ENCODE measurements around the gene RUNX3. TPM values are rescaled to one million over a fixed set of nuclear protein-coding genes. Genes with fewer than 3 reads are reported as not detected.

The RUNX3 gene
- total RNA-seq, 1 donor from 2014 or later = 0.06 TPM

DNA sequence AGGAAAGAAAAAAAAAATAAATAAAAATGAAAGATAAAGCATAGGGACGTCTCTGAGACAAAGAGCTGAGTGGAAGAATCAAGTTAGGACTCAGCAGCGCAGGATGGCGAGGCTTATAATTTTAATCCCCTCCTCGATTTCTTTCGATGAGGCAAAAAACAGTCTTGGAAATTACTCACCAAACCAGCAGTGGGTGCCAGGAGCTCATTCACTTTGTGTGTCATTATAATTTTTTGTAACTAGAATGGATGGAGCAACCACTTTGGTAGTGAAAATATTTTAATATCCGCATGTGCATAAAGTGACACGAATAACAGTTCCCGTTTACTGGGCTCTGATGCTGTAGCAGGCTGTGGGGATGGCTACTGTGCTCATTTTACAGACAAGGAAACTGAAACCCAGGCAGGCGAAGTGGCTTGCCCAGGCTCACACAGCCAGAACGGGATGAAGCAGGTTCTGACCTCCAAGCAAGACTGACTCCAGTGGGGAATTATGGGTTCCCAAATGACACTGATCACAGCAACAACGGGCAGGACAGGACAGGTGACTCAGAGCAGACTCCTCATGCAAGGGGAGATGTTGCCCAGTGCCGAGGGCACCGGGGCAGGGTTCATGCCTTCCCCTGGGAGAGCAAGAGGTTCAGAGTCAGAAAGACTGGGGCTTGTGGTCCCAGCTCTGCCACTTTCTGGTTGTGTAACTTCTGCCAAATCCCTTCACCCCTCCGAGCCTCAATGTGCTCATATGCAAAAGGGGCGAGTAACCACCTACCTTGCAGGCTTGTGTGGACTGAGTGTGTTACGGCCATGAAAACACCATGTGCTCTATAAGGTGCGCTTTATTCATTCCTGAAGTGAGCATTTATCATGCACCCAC, 63.6 kb downstream of the RUNX3 start:
- DNase-seq (ENCODE audit: extremely low read depth, low read depth, low spot score) = no peak

DNA sequence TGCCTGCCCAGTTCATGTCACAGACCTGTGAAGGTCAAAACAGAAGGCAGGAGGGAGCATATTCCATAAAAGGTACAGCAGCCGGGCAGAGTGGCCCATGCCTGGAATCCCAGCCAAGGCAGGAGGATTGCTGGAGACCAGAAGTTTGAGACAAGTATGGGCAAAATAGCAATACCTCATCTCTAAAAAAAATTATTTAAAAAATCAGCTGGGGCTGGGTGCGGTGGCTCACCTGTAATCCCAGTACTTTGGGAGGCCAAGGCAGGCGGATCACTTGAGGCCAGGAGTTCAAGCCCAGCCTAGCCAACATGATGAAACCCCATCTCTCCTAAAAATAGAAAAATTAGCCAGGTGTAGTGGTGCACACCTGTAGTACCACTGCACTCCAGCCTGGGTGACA, 64.5 kb downstream of the RUNX3 start:
- no peak for DNase-seq (ENCODE audit: extremely low read depth, low read depth, low spot score)

DNA sequence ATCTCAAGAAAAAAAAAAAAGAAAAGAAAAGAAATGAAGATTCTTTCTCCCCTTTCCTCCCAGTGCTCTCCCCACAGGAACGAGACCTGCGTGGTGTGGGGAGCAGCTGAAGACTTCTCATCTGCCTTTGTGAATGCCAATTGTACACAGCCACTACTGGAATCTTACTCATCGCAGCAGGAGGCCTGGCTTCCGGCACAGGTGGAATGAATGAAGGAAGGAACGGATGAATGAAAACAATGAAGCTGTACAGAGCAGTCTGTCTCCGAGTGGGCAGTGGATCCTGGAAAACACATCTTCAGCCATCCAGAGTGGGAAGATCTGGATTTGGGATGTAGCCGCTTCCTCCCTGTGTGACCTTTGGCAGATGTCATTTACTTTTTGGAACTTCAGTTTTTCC, 64.9 kb downstream of the RUNX3 start:
- DNase-seq (ENCODE audit: extremely low read depth, low read depth, low spot score) = no peak

DNA sequence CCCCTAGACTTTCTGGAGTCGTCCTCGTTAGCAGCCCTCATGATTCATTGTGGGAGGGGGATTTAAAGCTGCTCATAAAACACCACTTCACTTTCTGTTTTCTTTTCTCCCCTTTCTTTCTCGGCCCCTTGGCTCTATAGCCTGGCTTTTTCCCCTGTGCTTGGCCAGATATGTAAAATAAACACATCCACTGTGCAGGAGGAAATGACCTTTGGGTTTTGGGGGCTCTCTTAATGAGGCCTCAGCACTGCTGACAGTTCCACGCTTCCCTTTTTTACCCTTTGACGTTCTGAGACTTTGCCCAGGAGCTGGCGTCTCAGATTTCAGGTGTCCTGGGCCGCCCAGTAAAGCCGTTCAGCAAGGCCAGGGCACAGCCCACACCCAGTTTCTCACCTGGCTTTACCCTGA, 65.7 kb downstream of the RUNX3 start:
- DNase-seq (ENCODE audit: extremely low read depth, low read depth, low spot score) = no peak

DNA sequence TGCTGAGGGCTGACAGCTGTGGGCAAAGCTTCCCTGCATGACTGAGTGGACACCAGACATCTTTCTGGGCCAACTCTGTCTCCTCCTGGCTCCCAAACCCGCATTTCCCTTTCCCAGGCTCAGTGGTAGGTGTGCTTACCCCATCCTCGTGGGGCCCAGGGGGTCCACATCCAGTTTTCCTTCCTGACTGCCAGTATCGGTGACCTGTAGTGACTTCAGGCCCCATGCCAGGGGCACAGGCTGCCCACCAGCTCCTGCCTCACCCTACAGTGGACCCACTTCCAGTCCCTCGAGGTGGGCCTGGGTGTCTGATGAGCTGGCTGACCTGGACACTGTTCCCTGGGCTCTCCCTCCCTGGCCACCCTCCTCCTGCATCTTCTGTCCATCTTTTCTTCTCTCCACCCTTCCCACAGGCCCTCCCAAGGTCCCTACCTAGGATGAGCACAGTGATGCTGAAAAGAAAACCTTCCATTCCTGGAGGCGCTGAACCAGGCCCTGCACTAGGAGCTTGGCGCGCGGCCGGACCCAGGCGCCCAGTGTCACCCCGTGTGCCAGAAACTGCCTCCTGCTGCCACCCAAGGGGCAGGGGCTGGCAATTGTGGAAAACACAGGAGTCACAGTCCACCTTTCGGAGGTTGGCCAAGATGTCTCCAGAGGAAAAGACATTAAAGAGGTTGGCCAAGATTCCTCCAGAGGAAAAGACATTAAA, 67.1 kb downstream of the RUNX3 start:
- DNase-seq (ENCODE audit: extremely low read depth, low read depth, low spot score) = no peak

DNA sequence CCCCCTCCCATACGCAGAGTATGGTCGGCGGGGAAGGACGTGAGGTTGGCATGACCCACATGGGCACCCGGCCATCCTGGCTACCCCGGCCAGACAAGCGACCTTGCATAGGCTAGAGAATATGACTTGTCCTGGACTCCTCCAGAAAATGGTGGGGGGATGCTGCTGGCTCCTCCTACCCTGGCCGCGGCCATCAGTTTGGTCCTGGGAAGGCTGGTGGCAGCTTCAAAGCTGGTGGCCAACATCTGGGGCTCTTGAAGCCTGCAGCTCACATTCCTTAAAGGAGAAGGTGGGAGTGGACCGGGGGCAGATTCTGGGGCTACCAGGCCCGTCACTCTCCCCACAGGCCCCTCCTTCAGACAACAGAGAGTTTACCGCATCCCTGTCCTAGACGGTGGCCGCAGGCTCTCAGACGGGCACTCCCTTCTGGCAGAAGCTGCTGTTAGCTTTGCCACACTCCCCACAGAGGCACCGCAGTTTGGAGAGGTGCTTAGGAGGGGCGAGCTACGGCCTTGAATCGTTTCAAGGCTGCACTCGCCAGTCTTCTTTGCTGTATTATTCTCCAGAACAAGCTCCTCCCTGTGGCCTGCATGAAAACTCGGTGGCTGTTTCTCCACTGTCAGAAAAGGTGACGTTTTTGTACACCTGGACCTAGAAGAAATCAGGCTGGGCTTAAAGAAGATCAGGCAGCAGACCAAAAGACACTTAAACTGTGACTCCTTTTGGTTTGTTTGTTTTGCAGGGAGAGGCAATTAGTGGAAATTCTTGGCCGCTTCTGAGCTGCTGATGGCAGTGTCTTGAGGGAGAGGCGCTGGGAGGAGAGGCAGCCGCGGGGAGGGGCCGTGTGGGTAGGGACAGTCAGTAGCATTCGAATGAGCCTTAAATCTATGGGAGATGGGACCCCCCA, 68.0 kb downstream of the RUNX3 start:
- DNase-seq (ENCODE audit: extremely low read depth, low read depth, low spot score) = no peak

DNA sequence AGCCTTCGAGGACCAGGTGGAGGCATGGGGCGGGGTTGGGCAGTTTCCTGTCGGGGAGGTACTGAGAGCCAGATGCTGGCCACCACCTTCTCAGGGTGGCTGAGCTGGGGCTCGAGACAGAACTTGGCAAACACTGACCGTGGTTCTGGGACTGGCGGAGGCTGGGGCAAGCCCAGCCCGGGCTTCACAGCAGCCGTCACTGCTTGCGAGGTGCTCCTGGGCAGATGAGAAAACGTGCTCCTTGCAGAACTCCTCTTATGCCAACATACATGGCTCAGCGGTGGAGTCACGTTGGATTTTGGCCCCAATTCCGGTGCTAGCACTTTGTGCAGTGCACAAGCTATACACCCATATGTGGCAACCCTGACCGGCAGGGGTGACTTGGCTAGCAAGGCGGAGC, 69.2 kb downstream of the RUNX3 start:
- no peak for DNase-seq (ENCODE audit: extremely low read depth, low read depth, low spot score)

DNA sequence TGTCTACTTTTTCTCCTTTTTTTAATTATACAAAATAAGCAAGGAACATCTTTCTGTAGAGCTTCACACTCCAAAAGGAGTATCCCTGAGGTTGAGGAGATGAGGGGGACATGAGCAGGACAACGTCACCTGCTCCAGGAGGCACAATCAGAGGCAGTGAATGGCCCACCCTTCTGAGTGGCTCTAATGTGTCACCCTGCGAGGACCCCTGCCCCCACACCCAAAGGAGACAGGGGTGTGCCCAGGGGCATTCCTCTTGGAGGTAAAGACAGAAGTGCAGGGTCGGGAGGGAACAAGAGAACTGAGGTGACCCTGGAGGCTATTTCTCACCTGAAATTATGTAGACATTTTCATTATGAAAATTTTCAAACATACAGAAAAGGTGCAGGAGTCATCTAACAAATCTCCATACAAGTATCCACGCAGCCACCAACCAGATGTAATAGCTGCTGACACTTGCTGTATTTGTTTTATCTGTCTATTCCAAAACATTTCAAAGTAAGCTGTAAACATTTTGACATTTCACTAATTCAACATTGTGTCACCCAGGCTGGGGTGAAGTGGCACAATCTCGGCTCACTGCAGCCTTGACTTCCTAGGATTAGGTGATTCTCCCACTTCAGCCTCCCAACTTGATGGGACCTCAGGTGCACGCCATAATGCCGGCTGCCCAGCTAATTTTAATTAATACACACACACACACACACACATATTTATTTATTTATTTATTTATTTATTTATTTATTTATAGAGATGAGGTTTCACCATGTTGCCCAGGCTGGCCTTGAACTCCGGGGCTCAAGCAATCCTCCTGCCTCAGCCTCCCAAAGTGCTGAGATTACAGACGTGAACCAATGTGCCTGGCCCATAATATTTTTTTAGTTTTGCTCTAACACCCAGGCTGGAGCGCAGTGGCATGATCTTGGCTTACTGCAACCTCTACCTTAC, 70.7 kb downstream of the RUNX3 start:
- no peak for DNase-seq (ENCODE audit: extremely low read depth, low read depth, low spot score)

DNA sequence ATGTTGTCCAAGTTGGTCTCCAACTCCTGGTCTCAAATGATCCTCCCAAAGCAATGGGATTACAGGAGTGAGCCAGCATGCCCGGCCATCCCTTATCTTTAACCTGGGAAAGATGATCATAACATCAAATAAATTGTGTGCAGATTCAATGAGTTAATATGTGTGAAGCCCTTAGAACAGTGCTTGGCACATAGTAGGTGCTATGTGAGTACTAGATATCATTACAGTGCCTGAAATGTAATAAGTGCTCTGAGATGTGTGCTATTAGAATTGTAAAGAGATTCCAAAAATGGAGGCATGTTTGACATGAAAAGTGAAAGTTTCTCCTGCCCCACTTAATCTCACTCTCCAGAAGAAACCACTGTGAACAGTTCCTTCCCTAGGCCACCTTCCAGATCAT, 71.8 kb downstream of the RUNX3 start:
- no peak for DNase-seq (ENCODE audit: extremely low read depth, low read depth, low spot score)

DNA sequence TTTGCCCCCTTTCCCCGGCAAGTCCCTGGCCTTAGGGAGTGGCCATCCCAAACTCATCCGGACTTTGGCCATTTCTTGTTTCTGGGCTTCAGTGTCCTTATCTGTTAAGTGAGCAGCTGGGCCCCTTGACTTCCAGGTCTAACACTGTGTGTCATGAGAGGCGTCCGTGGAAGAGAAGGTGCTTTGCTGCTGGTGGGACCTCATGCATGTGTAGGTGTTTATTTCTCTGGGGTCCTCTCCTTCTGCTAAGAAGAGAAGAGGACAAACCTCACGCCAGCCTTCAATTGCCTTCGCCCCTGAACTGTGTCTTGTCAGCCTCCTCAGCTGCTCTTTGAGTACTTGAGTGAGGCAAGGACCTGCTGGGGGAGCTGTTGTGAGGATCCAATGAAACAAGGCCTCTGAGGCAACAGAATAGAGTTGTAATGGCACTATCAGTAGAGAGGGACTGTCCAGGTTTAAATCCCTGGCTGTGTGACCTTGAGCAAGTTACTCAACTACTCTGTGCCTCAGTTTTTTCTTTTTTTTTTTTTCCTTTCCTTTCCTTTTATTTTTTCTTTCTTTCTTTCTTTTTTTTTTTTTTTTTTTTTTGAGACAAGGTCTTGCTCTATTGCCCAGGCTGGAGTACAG, 72.5 kb downstream of the RUNX3 start:
- no peak for DNase-seq (ENCODE audit: extremely low read depth, low read depth, low spot score)

DNA sequence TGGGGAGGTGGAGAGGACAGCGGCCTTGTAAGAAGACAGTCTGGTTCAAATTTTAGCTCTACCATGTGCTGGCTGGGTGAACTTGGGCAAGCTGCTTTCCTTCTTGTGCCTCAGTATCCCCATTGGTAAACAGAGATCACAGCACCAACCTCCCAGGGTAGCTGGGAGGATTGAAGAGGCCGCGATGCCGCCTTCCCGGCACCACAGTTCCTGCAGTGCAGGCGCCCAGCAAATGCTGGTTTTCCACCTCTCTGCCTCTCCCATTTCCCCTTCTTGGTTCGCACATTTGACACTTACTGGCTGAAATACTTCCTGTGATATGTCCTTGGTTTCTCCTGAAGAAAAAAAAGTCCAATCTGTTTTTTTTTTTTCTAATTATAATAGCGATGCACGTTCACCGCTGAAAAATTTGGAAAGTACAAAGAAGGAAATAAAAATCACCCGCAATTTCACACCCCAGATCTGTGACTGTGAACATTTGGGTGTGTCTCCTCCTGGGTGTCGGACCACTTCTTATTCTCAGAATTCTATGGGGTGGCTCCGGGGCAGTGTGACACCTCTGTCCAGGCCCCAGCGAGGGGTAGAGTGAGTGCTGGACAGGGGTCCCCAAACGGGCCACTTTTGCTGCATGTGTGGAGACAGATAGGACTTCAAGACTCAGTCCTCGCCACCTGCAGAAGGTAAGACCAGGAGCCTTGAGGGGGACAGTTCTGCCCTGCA, 73.1 kb downstream of the RUNX3 start:
- no peak for DNase-seq (ENCODE audit: extremely low read depth, low read depth, low spot score)

DNA sequence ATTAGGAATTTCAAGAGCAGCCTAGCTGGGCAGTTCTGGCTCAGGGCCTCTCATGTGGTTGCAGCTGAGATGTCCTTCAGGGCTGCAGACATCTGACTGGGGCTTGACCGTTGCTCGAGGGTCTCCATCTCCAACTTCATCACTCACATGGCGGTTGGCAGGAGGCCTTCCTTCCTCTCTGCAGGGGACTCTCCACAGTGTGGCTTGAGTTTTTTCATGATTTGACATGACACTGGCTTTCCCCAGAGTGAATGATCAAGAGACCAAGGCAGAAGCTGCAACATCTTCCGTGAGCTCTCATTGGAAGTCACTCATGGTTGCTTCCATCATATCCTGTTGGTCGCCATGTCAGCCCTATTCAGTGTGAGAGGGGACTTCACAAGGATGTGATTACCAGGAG, 74.6 kb downstream of the RUNX3 start:
- DNase-seq (ENCODE audit: extremely low read depth, low read depth, low spot score) = no peak

DNA sequence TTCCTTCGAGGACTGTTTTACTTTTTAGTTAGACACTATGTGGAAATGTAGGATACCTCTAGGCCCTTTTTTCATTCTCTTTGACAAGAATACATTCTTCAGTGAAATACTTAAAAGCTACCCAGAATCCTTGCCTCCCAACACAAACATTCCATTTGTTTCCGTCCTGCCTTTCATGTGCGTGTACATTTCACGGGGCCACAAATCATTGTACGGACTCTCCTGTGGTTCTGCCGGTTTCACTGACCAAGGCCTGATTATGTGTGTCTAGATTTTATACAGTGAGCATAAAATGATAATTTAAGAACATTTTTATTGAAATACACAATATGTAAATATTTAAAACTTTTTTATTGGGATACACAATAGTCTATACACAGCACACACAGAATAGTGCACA, 76.4 kb downstream of the RUNX3 start:
- no peak for DNase-seq (ENCODE audit: extremely low read depth, low read depth, low spot score)

DNA sequence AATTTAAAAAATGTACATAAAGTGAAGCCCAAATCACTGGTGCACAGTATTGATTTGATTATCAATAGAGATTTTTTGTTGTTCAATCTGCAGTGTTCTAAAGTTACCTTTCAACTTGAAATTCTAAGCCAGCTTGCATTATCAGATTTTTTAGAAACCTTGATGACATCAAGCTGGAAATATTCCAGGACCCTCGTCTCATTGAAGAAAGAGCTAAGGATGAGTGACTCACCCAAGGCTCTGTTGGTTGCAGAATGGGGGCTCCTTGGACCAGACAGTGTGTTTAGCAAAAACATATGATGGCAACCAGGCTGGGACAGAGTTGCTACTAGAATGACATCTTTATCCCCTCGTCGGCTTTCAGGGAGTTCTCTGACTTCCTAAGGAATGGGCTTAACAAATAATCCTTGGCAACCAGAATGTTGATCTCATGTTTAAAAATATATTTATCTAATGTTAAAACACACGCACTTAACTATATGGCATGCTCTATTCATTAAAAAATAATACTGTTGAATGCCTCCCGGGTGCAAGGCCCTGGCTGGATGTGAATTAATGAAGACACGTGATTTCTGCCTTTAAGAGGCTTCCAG, 79.7 kb downstream of the RUNX3 start:
- DNase-seq (ENCODE audit: extremely low read depth, low read depth, low spot score) = peak; percentile 51

DNA sequence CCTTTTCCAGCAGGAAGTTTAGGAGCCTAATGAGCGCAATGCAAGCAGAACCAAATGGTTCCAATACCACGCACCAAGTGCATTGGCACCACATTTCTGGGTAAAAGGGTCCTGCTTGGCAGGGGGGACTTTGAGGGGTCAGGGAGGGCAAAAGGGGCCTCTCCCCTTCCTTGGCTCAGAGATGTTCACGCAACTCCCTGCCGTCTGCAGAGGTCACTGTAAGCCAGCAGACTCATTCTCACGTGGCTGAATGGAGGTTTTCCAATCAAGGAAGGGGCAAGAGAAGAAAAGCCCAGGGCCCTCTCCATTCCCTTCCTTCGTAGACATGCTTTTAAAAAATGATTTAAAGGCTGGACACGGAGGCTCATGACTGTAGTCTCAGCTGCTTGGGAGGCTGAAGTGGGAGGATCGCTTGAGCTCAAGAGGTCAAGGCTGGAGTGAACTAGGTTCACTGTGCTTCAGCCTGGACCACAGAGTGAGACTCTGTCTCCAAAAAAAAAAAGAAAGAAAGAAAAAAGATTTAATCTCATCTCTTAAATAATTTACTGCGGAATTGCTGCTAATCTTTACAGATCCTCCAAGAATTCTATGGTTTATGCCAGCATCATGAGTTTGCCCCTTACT, 80.3 kb downstream of the RUNX3 start:
- no peak for DNase-seq (ENCODE audit: extremely low read depth, low read depth, low spot score)
